H9 (cell line): ENCODE measurements around the gene TRPC6. TPM values are rescaled to one million over a fixed set of nuclear protein-coding genes. Genes with fewer than 3 reads are reported as not detected.

ENCODE experiments used
- DNase-seq: peaks from one replicate; pipeline ENCODE4 v3.0.0-alpha.2; 2017
- H2AFZ ChIP-seq: one replicate; pipeline ENCODE4 v1.6.1; 2013; ENCODE audit warnings: mild to moderate bottlenecking, low read length, control low read depth, moderate library complexity
- H2AK5ac ChIP-seq: 2 replicates; pipeline ENCODE4 v1.6.1; 2013; ENCODE audit warnings: low read length, control low read depth, mixed read lengths; ENCODE audit not compliant: insufficient read length
- H2BK120ac ChIP-seq: one replicate; pipeline ENCODE4 v1.6.1; 2013; ENCODE audit warnings: low read depth, mild to moderate bottlenecking, low read length, control low read depth, inconsistent platforms; ENCODE audit not compliant: poor library complexity, severe bottlenecking
- H2BK12ac ChIP-seq: 2 replicates; pipeline ENCODE4 v1.6.1; 2013; ENCODE audit warnings: low read length, control low read depth, mixed read lengths, low read depth; ENCODE audit not compliant: insufficient read length
- H2BK15ac ChIP-seq: 2 replicates; pipeline ENCODE4 v1.6.1; 2013; ENCODE audit warnings: low read depth, low read length, control low read depth
- H2BK20ac ChIP-seq: one replicate; pipeline ENCODE4 v1.6.1; 2013; ENCODE audit warnings: low read depth, mild to moderate bottlenecking, low read length, control low read depth, inconsistent platforms; ENCODE audit not compliant: poor library complexity, severe bottlenecking
- H2BK5ac ChIP-seq: 2 replicates; pipeline ENCODE4 v1.6.1; 2013; ENCODE audit warnings: low read length, control low read depth, mixed read lengths; ENCODE audit not compliant: insufficient read length
- H3K14ac ChIP-seq: 2 replicates; pipeline ENCODE4 v1.6.1; 2013; ENCODE audit warnings: low read length, control low read depth; ENCODE audit not compliant: insufficient read depth
- H3K18ac ChIP-seq: 2 replicates; pipeline ENCODE4 v1.6.1; 2013; ENCODE audit warnings: low read depth, mild to moderate bottlenecking, mixed read lengths, low read length, control low read depth; ENCODE audit not compliant: insufficient read length
- H3K23ac ChIP-seq: 2 replicates; pipeline ENCODE4 v1.6.1; 2013; ENCODE audit warnings: low read length, control low read depth, mixed read lengths, low read depth; ENCODE audit not compliant: insufficient read length
- H3K23me2 ChIP-seq: 2 replicates; pipeline ENCODE4 v1.6.1; 2013; ENCODE audit warnings: low read depth, mild to moderate bottlenecking, mixed read lengths, low read length, control low read depth; ENCODE audit not compliant: insufficient read length, poor library complexity, severe bottlenecking
- H3K27ac ChIP-seq: 2 replicates; pipeline ENCODE4 v1.5.1; 2013; ENCODE audit warnings: low read length, control low read depth, mixed read lengths, low read depth; ENCODE audit not compliant: insufficient read length
- H3K27me3 ChIP-seq: 2 replicates; pipeline ENCODE4 v1.6.1; 2013; ENCODE audit warnings: low read length, control low read depth, inconsistent platforms; ENCODE audit not compliant: insufficient read depth
- H3K4ac ChIP-seq: 2 replicates; pipeline ENCODE4 v1.6.1; 2013; ENCODE audit warnings: low read depth, mild to moderate bottlenecking, control low read depth, inconsistent platforms, low read length, moderate library complexity
- H3K4me1 ChIP-seq: 2 replicates; pipeline ENCODE4 v1.6.1; 2013; ENCODE audit warnings: low read length, control low read depth, inconsistent platforms; ENCODE audit not compliant: insufficient read depth
- H3K4me2 ChIP-seq: 2 replicates; pipeline ENCODE4 v1.6.1; 2013; ENCODE audit warnings: low read length, control low read depth, mixed read lengths; ENCODE audit not compliant: insufficient read length, insufficient read depth
- H3K56ac ChIP-seq: 2 replicates; pipeline ENCODE4 v1.6.1; 2013; ENCODE audit warnings: low read depth, mild to moderate bottlenecking, mixed read lengths, low read length, control low read depth; ENCODE audit not compliant: insufficient read length
- H3K79me1 ChIP-seq: 2 replicates; pipeline ENCODE4 v1.6.1; 2013; ENCODE audit warnings: low read depth, mild to moderate bottlenecking, moderate library complexity, low read length, control low read depth, inconsistent platforms; ENCODE audit not compliant: insufficient read depth, poor library complexity, severe bottlenecking
- H3K79me2 ChIP-seq: 2 replicates; pipeline ENCODE4 v1.6.1; 2013; ENCODE audit warnings: low read length, control low read depth, inconsistent platforms; ENCODE audit not compliant: insufficient read depth
- H3K9ac ChIP-seq: 2 replicates; pipeline ENCODE4 v1.6.1; 2013; ENCODE audit warnings: low read length, control low read depth, mixed read lengths; ENCODE audit not compliant: insufficient read length; ENCODE audit errors: extremely low read depth
- H3K9me3 ChIP-seq: one replicate; pipeline ENCODE4 v1.6.1; 2013; ENCODE audit warnings: low read depth, low read length, inconsistent platforms; ENCODE audit not compliant: control insufficient read depth
- H3T11ph ChIP-seq: one replicate; pipeline ENCODE4 v1.6.1; 2013; ENCODE audit warnings: mild to moderate bottlenecking, low read length, control low read depth, inconsistent platforms
- H4K20me1 ChIP-seq: one replicate; pipeline ENCODE4 v1.6.1; 2013; ENCODE audit not compliant: control insufficient read depth, insufficient read length, insufficient read depth
- H4K5ac ChIP-seq: 2 replicates; pipeline ENCODE4 v1.6.1; 2013; ENCODE audit warnings: low read depth, mild to moderate bottlenecking, mixed read lengths, low read length, control low read depth; ENCODE audit not compliant: insufficient read length
- H4K8ac ChIP-seq: replicated peaks from 2 replicates; pipeline ENCODE4 v1.6.1; 2013; ENCODE audit warnings: low read length, control low read depth, mixed read lengths, low read depth; ENCODE audit not compliant: insufficient read length
- H4K91ac ChIP-seq: 2 replicates; pipeline ENCODE4 v1.6.1; 2013; ENCODE audit warnings: low read depth, mild to moderate bottlenecking, moderate library complexity, mixed read lengths, low read length, control low read depth; ENCODE audit not compliant: insufficient read length
- H3K27ac Mint-ChIP-seq, 3 experiments: 2 replicates in 2 of 3; 3 replicates in 1 of 3; pipeline ENCODE4 v1.8.0; 2020 to 2021; ENCODE audit warnings: mixed read lengths in 3 of 3, mild to moderate bottlenecking in 1 of 3, moderate library complexity in 1 of 3
- H3K27me3 Mint-ChIP-seq: 2 replicates; pipeline ENCODE4 v1.8.0; 2021; ENCODE audit warnings: low read depth, mild to moderate bottlenecking, moderate library complexity, mixed read lengths
- H3K36me3 Mint-ChIP-seq, 3 experiments: 2 replicates in 2 of 3; 3 replicates in 1 of 3; pipeline ENCODE4 v1.8.0; 2020 to 2021; ENCODE audit warnings: low read depth in 3 of 3, mixed read lengths in 3 of 3; ENCODE audit not compliant: insufficient read depth in 1 of 3
- H3K4me1 Mint-ChIP-seq, 2 experiments: 2 replicates each; pipeline ENCODE4 v1.8.0; 2020; ENCODE audit warnings: mixed read lengths in 2 of 2
- H3K4me3 Mint-ChIP-seq, 2 experiments: 2 replicates in 1 of 2; 3 replicates in 1 of 2; pipeline ENCODE4 v1.8.0; 2020 to 2021; ENCODE audit warnings: mild to moderate bottlenecking in 2 of 2, mixed read lengths in 2 of 2, moderate library complexity in 1 of 2
- H3K9me3 Mint-ChIP-seq, 2 experiments: 2 replicates in 1 of 2; 3 replicates in 1 of 2; pipeline ENCODE4 v1.8.0; 2020; ENCODE audit warnings: mild to moderate bottlenecking in 2 of 2, mixed read lengths in 2 of 2, moderate library complexity in 1 of 2
- WGBS: extraction: QIAGEN DNeasy Blood & Tissue Kit; methylation state at CpG from one replicate; pipeline ENCODE4 v1.1.7; 2013; ENCODE audit warnings: missing lambda C conversion rate, low lambda C conversion rate, mixed read lengths; ENCODE audit not compliant: insufficient read length; ENCODE audit errors: extremely low coverage; 5-methylcytosine and 5-hydroxymethylcytosine counted together
- total RNA-seq: library from RNA; stranded (reverse); gene quantifications from 2 replicates; pipeline ENCODE4 v1.2.1, GENCODE V29; 2021
- TF ChIP-seq, protein P1 (sequence below): fragments of 200-600 bp; sonication (generic); conservative IDR thresholded peaks from 3 replicates; pipeline ENCODE4 v1.8.0; 2021; ENCODE audit warnings: antibody characterized with exemption, mild to moderate bottlenecking

Gene TRPC6
- total RNA-seq, 1 experiment from 2014 or later, result 14.4 TPM

DNA sequence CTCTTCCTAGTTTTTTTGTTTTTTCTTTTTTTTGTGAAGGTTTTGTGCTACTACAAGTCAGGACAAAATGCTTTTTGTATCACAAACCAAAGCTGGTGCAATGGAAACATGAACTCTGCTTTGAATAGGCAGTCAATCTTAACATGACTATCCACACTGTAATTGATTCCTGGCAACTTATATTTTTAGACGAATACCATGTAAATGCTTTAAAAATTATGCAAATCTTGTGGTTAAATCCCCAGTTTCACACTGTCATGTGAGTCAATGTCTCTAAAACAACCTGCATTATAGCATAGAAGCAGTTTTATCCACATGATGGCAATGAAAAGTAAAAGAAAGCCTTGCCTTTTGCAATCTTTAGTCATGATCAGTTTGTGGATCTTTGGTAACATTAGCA, 8.9 kb downstream of the TRPC6 start:
- Mint-ChIP-seq H3K9me3 (peaks cover 11 to 18% of the 10 kb centered on the region in 2 experiments; a peak in 4 of 5 replicates), H3K4me1 (peaks cover 20 to 28% of the 10 kb centered on the region in 2 experiments), H3K4me3 (no peak overlapping the region), H3K36me3 (peaks cover 0 to 24% (median 18%) of the 10 kb centered on the region in 3 experiments; a peak in 4 of 7 replicates), H3K27ac (no peak overlapping the region), H3K27me3 (peaks cover 2% of the 10 kb centered on the region; the same call in 1 of the 2 replicates)
- Histone ChIP-seq H3K18ac (no peak overlapping the region), H2AFZ (no peak overlapping the region), H2BK12ac (no peak overlapping the region), H4K5ac (no peak overlapping the region), H3K4ac (no peak overlapping the region), H3K56ac (no peak overlapping the region), H3K27ac (no peak overlapping the region), H3T11ph (no peak overlapping the region), H3K23ac (no peak overlapping the region), H3K79me2 (no peaks in the 10 kb centered on the region), H2BK5ac (no peak overlapping the region), H2BK15ac (no peak overlapping the region), H4K91ac (no peak overlapping the region), H4K8ac (no peak overlapping the region), H2BK120ac (no peak overlapping the region), H3K27me3 (no peaks in the 10 kb centered on the region), H3K9ac (no peak overlapping the region), H3K9me3 (no peaks in the 10 kb centered on the region), H3K23me2 (no peaks in the 10 kb centered on the region), H3K14ac (no peak overlapping the region), H3K4me1 (peaks cover 4% of the 10 kb centered on the region; the same call in 1 of the 2 replicates), H3K4me2 (no peak overlapping the region), H4K20me1 (no peaks in the 10 kb centered on the region), H2AK5ac (no peak overlapping the region), H3K79me1 (no peaks in the 10 kb centered on the region), H2BK20ac (no peak overlapping the region)
- DNase-seq, result no peak
- WGBS, result no CpG with 5 or more reads among the region's 1 CpG
- TF ChIP-seq, protein P1, sequence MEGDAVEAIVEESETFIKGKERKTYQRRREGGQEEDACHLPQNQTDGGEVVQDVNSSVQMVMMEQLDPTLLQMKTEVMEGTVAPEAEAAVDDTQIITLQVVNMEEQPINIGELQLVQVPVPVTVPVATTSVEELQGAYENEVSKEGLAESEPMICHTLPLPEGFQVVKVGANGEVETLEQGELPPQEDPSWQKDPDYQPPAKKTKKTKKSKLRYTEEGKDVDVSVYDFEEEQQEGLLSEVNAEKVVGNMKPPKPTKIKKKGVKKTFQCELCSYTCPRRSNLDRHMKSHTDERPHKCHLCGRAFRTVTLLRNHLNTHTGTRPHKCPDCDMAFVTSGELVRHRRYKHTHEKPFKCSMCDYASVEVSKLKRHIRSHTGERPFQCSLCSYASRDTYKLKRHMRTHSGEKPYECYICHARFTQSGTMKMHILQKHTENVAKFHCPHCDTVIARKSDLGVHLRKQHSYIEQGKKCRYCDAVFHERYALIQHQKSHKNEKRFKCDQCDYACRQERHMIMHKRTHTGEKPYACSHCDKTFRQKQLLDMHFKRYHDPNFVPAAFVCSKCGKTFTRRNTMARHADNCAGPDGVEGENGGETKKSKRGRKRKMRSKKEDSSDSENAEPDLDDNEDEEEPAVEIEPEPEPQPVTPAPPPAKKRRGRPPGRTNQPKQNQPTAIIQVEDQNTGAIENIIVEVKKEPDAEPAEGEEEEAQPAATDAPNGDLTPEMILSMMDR, result no peak
